GM23248 (cell line): ENCODE measurements around the gene INO80.

Experiments
- EZH2 ChIP-seq: fragments of 200-600 bp; sonication (generic); IDR thresholded peaks from 2 replicates; pipeline ENCODE4 v1.6.1; 2018; ENCODE audit warnings: antibody characterized with exemption, mild to moderate bottlenecking; ENCODE audit not compliant: insufficient read depth, poor library complexity, severe bottlenecking
- EZH2phosphoT487 ChIP-seq: fragments of 200-600 bp; sonication (generic); IDR thresholded peaks from 2 replicates; pipeline ENCODE4 v1.6.1; 2018; ENCODE audit warnings: antibody characterized with exemption, moderate library complexity, mild to moderate bottlenecking, low read depth; ENCODE audit not compliant: insufficient read depth

- TF ChIP-seq EZH2phosphoT487 = peak; percentile 61; the same call in 1 of the 2 replicates
- peak; percentile 85 for TF ChIP-seq EZH2
Measured at GRCh38 chr15:40929660-40930429, 186.2 kb downstream of the INO80 start.
